Hepatocyte (in vitro differentiated cells): ENCODE data around the gene RPL11. TPM values are rescaled to one million over a fixed set of nuclear protein-coding genes. Genes with fewer than 3 reads are reported as not detected.

Experiments used
- DNase-seq: peaks from one replicate; pipeline ENCODE4 v3.0.0-alpha.2; 2016; ENCODE audit warnings: low spot score
- H2AFZ ChIP-seq: fragments of 200-600 bp; sonication (generic); 2 replicates; pipeline ENCODE4 v1.6.0; 2016; ENCODE audit warnings: antibody characterized with exemption, mild to moderate bottlenecking
- H3K27ac ChIP-seq: fragments of 200-600 bp; sonication (generic); 2 replicates; pipeline ENCODE4 v1.5.1; 2016; ENCODE audit warnings: mild to moderate bottlenecking
- H3K27me3 ChIP-seq: fragments of 200-600 bp; sonication (generic); 2 replicates; pipeline ENCODE4 v1.6.1; 2016
- H3K36me3 ChIP-seq: fragments of 200-600 bp; sonication (generic); replicated peaks from 2 replicates; pipeline ENCODE4 v1.5.1; 2016; ENCODE audit warnings: low read depth; ENCODE audit not compliant: insufficient read depth
- H3K4me1 ChIP-seq: fragments of 200-600 bp; sonication (generic); 2 replicates; pipeline ENCODE4 v1.5.1; 2016; ENCODE audit warnings: mild to moderate bottlenecking, moderate library complexity; ENCODE audit not compliant: insufficient read depth
- H3K4me2 ChIP-seq: fragments of 200-600 bp; sonication (generic); 2 replicates; pipeline ENCODE4 v1.6.0; 2016
- H3K4me3 ChIP-seq: fragments of 200-600 bp; sonication (generic); 2 replicates; pipeline ENCODE4 v1.5.1; 2016; ENCODE audit warnings: mild to moderate bottlenecking
- H3K79me2 ChIP-seq: fragments of 200-600 bp; sonication (generic); 2 replicates; pipeline ENCODE4 v1.6.0; 2017; ENCODE audit warnings: mild to moderate bottlenecking
- H3K9me2 ChIP-seq: fragments of 200-600 bp; sonication (generic); replicated peaks from 2 replicates; pipeline ENCODE4 v1.6.0; 2017; ENCODE audit warnings: mild to moderate bottlenecking; ENCODE audit not compliant: insufficient read depth
- H3K9me3 ChIP-seq: fragments of 200-600 bp; sonication (generic); 2 replicates; pipeline ENCODE4 v1.5.1; 2016; ENCODE audit warnings: low read depth, mild to moderate bottlenecking
- H4K20me1 ChIP-seq: fragments of 200-600 bp; sonication (generic); 2 replicates; pipeline ENCODE4 v1.6.0; 2016; ENCODE audit warnings: mild to moderate bottlenecking; ENCODE audit not compliant: insufficient read depth, poor library complexity, severe bottlenecking
- EZH2 ChIP-seq: fragments of 200-600 bp; sonication (generic); IDR thresholded peaks from 2 replicates; pipeline ENCODE4 v1.6.1; 2016; ENCODE audit warnings: antibody characterized with exemption, mild to moderate bottlenecking, borderline replicate concordance
- EZH2phosphoT487 ChIP-seq: fragments of 200-600 bp; sonication (generic); IDR thresholded peaks from one replicate; pipeline ENCODE4 v1.6.1; 2018; ENCODE audit warnings: antibody characterized with exemption, mild to moderate bottlenecking, low read depth, moderate library complexity; ENCODE audit not compliant: unreplicated experiment, severe bottlenecking
- WGBS: methylation state at CpG from one replicate; pipeline ENCODE4 v1.1.6; 2016; ENCODE audit warnings: low lambda C conversion rate; ENCODE audit errors: missing lambda C conversion rate; 5-methylcytosine and 5-hydroxymethylcytosine counted together
- polyA plus RNA-seq: library from polyadenylated mRNA; unstranded; fragments of >200 nt; fragmentation: Nextera tagmentation; extraction: Ambion mirVana; gene quantifications from 2 replicates; pipeline ENCODE4 v1.2.1, GENCODE V29; 2016
- total RNA-seq: library from RNA; depleted of rRNA; stranded (reverse); fragments of >200 nt; gene quantifications from 2 replicates; pipeline ENCODE4 v1.2.3, GENCODE V29; 2014
- TF ChIP-seq, protein P1 (sequence below): fragments of 200-600 bp; sonication (generic); IDR thresholded peaks from 2 replicates; pipeline ENCODE4 v1.5.1; 2016; ENCODE audit warnings: antibody characterized with exemption, mild to moderate bottlenecking; ENCODE audit not compliant: poor library complexity

RPL11 gene
- total and polyA plus RNA-seq, 2 experiments from 2014 or later: 526 to 862 TPM

DNA sequence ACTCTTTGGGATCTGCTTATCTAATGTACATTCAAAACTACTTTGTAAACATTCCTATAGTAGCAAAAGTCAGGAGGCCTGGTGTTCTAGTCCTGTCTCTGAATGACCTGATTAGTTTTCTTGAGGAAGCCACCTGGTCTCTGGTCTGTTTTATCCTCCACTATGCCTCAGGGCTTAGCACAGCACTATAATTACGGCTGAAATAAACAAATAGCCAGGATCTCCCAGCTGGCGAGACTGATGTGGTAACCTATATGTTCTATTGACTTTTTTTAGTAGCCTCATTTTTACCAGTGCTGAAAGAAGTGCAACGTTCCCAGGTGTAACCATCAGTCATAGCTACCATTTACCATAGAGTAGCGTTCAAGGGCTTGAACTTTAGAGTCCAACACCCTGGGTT is 24.2 kb upstream of the RPL11 start:
- DNase-seq: no peak
- TF ChIP-seq, protein P1, sequence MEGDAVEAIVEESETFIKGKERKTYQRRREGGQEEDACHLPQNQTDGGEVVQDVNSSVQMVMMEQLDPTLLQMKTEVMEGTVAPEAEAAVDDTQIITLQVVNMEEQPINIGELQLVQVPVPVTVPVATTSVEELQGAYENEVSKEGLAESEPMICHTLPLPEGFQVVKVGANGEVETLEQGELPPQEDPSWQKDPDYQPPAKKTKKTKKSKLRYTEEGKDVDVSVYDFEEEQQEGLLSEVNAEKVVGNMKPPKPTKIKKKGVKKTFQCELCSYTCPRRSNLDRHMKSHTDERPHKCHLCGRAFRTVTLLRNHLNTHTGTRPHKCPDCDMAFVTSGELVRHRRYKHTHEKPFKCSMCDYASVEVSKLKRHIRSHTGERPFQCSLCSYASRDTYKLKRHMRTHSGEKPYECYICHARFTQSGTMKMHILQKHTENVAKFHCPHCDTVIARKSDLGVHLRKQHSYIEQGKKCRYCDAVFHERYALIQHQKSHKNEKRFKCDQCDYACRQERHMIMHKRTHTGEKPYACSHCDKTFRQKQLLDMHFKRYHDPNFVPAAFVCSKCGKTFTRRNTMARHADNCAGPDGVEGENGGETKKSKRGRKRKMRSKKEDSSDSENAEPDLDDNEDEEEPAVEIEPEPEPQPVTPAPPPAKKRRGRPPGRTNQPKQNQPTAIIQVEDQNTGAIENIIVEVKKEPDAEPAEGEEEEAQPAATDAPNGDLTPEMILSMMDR: no peak
- TF ChIP-seq EZH2phosphoT487 (no peak), EZH2 (no peak)
- Histone ChIP-seq H3K27ac (no peak overlapping the region), H3K27me3 (no peaks in the 10 kb centered on the region), H3K79me2 (no peaks in the 10 kb centered on the region), H3K36me3 (no peaks in the 10 kb centered on the region), H3K9me2 (no peaks in the 10 kb centered on the region), H3K4me2 (no peak overlapping the region), H3K4me1 (no peaks in the 10 kb centered on the region), H3K9me3 (no peaks in the 10 kb centered on the region), H3K4me3 (no peak overlapping the region), H2AFZ (no peak overlapping the region), H4K20me1 (no peaks in the 10 kb centered on the region)
- 51% methylated on average over 4 of the region's 4 CpGs for WGBS

DNA sequence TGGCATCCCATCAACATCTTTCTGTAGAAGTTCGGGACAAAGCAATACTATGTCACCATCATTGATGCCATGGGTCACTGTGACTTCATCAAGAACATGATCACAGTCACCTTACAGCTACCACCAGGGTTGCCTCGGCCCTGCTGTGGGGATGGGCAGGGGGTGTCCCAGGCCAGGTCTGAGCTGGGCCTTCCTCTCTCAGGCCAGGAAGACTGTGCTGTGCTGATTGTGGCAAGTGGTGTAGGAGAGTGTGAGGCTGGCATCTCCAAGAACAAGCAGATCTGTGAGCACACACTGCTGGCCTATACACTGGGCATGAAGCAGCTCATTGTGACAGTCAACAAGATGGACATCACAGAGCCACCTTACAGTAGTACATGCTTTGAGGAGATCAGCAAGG is 20.9 kb upstream of the RPL11 start:
- Histone ChIP-seq H4K20me1 (no peaks in the 10 kb centered on the region), H3K4me2 (no peak overlapping the region), H3K9me2 (no peaks in the 10 kb centered on the region), H3K4me3 (no peak overlapping the region), H3K9me3 (no peaks in the 10 kb centered on the region), H3K4me1 (no peaks in the 10 kb centered on the region), H2AFZ (no peak overlapping the region), H3K79me2 (no peaks in the 10 kb centered on the region), H3K27me3 (no peaks in the 10 kb centered on the region), H3K36me3 (no peaks in the 10 kb centered on the region), H3K27ac (no peak overlapping the region)
- DNase-seq: no peak
- TF ChIP-seq, protein P1: no peak
- TF ChIP-seq EZH2phosphoT487: no peak
- TF ChIP-seq EZH2: no peak
- WGBS: 82% methylated on average over 2 of the region's 2 CpGs

DNA sequence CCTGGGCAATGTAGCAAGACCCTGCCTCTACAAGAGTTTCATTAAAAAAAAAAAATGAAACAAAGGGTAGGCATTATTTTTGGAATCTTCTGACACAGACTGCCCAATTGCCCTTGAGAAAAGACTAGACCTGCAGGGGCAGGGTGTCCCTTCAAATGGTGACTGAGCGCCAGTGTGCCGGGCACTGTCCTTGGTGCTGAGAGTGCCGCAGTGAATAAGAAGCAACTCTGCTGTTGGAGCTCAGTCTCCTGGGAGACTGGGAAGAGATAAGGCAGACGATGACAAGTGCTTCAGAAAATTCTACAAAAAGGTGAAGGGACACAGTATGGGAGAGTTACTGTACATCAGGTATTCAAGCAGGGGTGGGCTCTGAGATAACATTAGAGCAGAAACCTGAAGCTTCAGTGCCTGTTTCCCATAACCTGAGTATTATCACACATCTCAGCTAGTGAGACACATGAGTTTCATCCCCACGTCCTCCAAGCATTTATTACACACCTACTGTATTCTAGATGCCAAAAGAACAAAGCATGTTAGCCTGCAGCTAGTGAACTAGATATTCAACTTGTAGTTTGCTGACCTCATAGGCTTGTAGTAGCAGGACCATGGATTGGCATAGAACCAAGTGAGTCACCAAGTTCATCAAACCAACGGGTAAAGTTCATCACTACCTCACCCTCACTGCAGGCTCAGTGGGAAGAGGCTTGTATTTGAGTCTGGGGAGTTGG is 18.4 kb upstream of the RPL11 start:
- no peak overlapping the region for H3K4me2 ChIP-seq

More for the DNA sequence above, 18.4 kb upstream of the RPL11 start:
- DNase-seq: peak; percentile 78
- TF ChIP-seq, protein P1: no peak
- TF ChIP-seq EZH2 (no peak), EZH2phosphoT487 (no peak)
- 25% methylated on average over 6 of the region's 6 CpGs for WGBS
- no peaks in the 10 kb centered on the region for H3K36me3 ChIP-seq
- H3K79me2 ChIP-seq: no peaks in the 10 kb centered on the region
- H3K27me3 ChIP-seq: no peaks in the 10 kb centered on the region
- H4K20me1 ChIP-seq: no peaks in the 10 kb centered on the region
- H3K9me2 ChIP-seq: no peaks in the 10 kb centered on the region
- no peak overlapping the region for H2AFZ ChIP-seq
- H3K9me3 ChIP-seq: no peaks in the 10 kb centered on the region
- no peak overlapping the region for H3K4me3 ChIP-seq
- H3K27ac ChIP-seq: no peak overlapping the region
- H3K4me1 ChIP-seq: no peaks in the 10 kb centered on the region
